ENCODE results near the gene DMXL2. TPM values are rescaled to one million over a fixed set of nuclear protein-coding genes. Genes with fewer than 3 reads are reported as not detected.

DMXL2 gene
- polyA plus RNA-seq, 3 donors: 52.9 to 91.9 (median 62.2) TPM

GRCh38 chr15:51533672-51534398 is 88.7 kb downstream of the DMXL2 start:
- DNase-seq (ENCODE audit: extremely low read depth in 1 of 11, low read depth in 9 of 11, low spot score in 4 of 11): no peak

DNA sequence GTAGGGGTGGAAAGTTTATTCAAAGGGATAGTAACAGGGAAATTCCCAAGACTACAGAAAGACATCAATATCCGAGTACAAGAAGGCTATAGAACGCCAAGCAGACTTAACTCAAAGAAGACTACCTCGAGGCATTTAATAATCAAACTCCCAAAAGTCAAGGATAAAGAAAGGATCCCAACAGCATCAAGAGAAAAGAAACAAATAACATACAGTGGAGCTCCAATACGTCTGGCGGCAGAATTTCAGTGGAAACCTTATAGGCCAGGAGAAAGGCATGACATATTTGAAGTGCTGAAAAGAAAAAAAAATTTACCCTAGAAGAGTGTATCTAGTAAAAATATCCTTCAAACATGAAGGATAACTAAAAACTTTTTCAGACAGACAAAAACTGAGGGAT is 95.6 kb downstream of the DMXL2 start:
- no peak for DNase-seq (ENCODE audit: extremely low read depth in 1 of 11, low read depth in 9 of 11, low spot score in 4 of 11)

GRCh38 chr15:51524376-51524775 is 98.2 kb downstream of the DMXL2 start:
- no peak for DNase-seq (ENCODE audit: extremely low read depth in 1 of 11, low read depth in 9 of 11, low spot score in 4 of 11)

GRCh38 chr15:51516291-51516690 is 106.3 kb downstream of the DMXL2 start:
- no peak for DNase-seq (ENCODE audit: extremely low read depth in 1 of 11, low read depth in 9 of 11, low spot score in 4 of 11)

- DNase-seq (ENCODE audit: extremely low read depth in 1 of 11, low read depth in 9 of 11, low spot score in 4 of 11): no peak
Observed at GRCh38 chr15:51505251-51505650, 117.3 kb downstream of the DMXL2 start.

DNA sequence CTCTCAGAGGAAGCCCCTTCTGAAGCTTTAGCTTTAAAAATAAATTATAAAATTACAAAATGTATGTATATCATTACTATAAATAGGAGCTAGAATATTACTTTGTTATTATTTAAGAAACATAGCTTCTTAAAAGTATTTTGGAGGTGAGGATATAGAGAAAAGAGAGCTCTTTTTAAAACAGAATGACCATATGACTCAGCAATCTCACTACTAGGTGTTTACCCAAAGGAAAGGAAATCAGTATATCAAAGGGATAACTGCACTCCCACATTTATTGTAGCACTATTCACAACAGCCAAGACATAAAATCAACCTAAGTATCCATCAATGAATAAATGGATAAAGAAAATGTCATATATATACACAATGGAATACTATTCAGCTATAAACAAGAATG is 119.6 kb downstream of the DMXL2 start:
- DNase-seq (ENCODE audit: extremely low read depth in 1 of 11, low read depth in 9 of 11, low spot score in 4 of 11): no peak

GRCh38 chr15:51499379-51499976 is 123.1 kb downstream of the DMXL2 start:
- no peak for DNase-seq (ENCODE audit: extremely low read depth in 1 of 11, low read depth in 9 of 11, low spot score in 4 of 11)

GRCh38 chr15:51497806-51498205 is 124.8 kb downstream of the DMXL2 start:
- DNase-seq (ENCODE audit: extremely low read depth in 1 of 11, low read depth in 9 of 11, low spot score in 4 of 11): no peak

DNA sequence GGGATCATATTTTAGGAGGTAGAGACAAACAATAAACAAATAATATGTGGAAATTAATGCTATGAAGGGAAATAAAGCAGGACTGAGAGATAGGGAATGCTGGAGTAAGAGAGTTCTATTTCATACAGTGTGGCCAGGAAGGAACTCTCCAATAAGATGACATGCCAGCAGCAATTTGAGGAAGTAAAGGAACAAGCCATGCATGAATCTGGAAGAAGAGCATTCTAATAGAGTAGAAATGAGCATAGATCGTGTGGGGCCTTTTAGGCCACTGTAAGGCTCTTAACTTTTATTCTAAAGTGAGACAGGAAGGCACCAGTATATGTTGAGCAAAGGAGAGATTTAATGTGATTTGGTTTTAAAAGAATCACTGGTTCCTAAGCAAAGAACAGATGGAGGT is 126.3 kb downstream of the DMXL2 start:
- DNase-seq (ENCODE audit: extremely low read depth in 1 of 11, low read depth in 9 of 11, low spot score in 4 of 11): no peak

DNA sequence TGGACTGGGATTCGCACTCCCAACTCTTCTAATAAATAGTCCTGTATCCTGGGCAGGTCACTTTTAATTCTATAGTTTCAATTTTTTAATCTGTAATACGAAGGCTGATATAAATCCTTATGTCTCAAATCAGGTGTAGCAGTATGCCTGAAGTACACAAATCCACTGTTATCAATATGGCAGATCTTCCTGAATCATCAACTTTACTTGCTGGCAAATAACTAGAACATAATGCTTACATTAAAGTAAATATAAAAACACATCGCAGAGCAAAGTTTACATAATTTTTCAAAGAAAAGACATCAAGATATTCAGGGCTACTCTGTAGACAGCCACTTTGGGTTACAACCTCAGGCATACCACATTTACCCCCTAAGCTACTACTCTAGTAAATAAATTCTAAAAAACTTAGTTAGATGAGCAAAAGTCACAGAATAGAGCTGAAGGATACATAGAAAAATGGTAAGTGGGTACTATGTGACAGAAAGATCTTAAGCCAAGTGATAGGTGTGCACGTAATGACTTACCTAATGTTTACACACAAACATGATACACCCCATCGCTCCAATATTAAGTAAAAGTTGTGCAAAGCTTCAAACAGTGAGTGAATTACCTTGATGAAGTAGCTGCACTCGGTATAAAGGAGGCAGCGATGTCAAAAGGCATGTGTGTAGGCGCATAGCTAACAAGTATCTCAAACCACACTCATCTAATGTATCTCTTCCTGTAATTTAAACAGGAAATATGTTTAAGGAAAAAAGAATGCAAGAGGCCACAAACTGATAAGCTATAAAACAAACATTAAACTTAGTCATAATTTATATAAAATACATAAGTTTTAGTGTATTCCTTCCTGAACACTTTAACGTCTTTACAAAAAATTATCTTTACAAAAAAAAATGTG is 127.9 kb downstream of the DMXL2 start:
- DNase-seq (ENCODE audit: extremely low read depth in 1 of 11, low read depth in 9 of 11, low spot score in 4 of 11): no peak

DNA sequence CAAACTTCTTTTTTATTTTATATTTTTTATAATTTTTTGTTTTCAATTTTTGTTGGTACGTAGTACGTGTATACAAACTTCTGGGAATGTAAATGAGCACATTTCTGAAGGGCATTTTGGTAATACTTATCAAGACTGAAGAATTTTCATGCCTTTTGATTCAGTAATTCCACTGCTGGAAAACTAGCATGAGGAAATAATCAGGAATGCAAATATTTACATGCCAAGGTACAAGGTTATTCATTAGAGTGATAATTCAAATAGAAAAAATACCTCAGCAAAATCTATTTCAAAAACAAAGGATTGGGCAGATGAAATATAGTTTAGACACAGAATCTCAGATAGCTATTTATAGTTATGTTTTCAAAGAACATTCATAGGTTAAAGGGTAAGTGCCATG is 128.7 kb downstream of the DMXL2 start:
- DNase-seq (ENCODE audit: extremely low read depth in 1 of 11, low read depth in 9 of 11, low spot score in 4 of 11): no peak

DNA sequence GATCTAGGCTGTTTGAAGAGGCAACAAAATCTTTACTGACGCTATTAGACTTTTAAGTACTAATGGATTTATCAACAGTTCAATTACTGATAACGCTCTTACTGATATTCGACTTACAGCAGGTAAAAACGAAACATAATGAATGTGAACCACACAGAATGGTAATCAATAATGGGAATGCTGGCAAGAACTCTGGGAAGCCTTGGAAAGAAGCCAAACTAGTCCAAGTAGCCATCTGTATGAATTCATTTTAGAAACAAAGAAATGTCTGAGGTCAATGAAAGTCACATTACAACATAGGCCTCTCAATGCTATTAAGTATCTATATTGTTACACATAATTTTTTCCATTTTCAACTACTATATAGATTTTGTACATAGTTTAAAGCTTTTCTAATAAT is 130.0 kb downstream of the DMXL2 start:
- DNase-seq (ENCODE audit: extremely low read depth in 1 of 11, low read depth in 9 of 11, low spot score in 4 of 11): no peak

DNA sequence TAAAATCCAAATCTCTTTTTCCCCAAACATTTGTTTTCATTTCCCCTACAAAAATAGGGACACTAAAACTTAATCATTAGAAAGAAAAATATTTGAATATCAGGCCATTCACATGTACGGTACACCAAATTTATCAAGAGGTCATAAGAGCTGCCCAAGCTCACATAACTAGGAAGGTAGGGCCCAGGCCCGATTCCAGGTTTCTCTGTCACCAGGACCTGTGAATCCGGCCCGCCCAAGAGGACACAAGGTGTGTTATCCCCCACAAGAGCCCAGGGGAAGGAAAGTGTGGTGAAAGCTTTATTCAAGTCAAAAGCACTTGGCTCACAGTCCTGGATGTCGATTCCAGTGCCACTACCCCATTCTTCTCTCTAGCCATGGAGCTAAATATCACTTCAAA is 130.6 kb downstream of the DMXL2 start:
- DNase-seq (ENCODE audit: extremely low read depth in 1 of 11, low read depth in 9 of 11, low spot score in 4 of 11): no peak

DNA sequence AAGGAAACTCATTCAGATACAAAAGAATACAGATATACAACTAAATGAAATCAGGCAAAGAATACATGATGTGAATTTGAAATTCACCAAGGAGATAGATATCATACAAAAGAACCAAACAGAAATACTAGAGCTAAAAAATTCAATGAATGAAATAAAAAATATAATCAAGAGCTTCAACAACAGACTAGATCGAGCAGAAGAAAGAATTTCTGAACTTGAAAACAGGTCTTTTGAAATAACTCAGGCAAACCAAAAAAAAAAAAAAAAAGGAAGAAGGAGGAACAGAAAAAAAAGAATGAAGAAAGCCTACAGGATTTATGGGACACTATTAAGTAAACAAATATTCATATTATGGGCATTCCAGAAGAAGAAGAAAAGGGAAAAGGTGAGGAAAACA is 137.8 kb downstream of the DMXL2 start:
- DNase-seq (ENCODE audit: extremely low read depth in 1 of 11, low read depth in 9 of 11, low spot score in 4 of 11): no peak

GRCh38 chr15:51483985-51484384 is 138.6 kb downstream of the DMXL2 start:
- no peak for DNase-seq (ENCODE audit: extremely low read depth in 1 of 11, low read depth in 9 of 11, low spot score in 4 of 11)

GRCh38 chr15:51483520-51483919 is 139.1 kb downstream of the DMXL2 start:
- no peak for DNase-seq (ENCODE audit: extremely low read depth in 1 of 11, low read depth in 9 of 11, low spot score in 4 of 11)

DNA sequence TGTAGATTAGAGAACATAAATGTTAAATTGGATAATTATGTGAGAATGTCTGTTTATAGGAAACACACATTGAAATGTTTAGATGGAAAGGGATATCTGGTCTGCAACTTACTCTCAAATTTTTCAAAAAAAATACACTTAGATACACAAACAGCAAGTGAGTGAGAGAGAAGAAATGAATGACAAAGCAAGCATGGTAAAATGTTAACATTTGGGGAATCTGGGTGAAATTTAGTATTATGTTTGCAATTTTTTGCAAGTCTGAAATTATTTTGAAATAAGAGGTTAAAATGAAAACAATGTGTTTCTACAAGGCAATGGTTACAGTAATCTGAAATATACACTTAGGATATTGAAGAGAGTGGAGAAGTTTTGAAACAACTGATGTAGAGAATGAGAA is 146.8 kb downstream of the DMXL2 start:
- DNase-seq (ENCODE audit: extremely low read depth in 1 of 11, low read depth in 9 of 11, low spot score in 4 of 11): no peak

DNA sequence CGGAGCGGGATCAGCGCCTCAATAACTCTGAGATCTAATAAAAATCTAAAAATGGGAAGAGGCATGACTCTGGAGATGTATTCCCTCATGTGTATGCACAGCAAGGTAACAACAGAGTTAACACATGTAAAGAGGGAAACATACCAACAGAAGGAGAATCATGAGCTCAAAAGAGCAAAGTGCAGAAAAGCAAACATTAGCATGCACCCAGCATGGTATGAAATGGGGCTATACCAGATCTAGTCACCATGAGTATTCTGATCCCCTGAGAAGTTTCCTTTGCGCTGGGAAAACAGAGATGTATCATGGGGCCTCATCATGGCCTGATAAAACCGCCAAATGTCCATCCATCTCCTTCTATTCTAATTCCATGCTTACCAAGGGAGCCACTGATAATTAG is 152.1 kb downstream of the DMXL2 start:
- no peak for DNase-seq (ENCODE audit: extremely low read depth in 1 of 11, low read depth in 9 of 11, low spot score in 4 of 11)

DNA sequence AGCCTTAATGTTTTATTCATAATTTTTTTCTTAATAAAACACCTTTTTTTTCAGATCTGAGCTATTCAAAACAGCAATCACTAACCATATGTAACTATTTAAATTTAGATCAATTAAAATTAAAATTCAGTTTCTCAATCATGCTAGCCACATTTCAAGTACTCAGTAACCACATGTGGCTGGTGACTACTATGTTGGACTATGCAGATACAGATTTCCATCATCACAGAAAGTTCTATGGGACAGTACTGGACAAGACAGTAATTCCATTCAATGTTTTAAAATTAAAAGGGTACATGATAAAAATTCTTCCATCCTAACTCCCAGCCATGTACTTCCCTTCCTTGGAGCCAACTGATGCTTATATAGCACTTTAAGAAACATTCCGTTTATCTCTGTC is 161.8 kb downstream of the DMXL2 start:
- DNase-seq (ENCODE audit: extremely low read depth in 1 of 11, low read depth in 9 of 11, low spot score in 4 of 11): no peak

GRCh38 chr15:51450001-51450400 is 172.6 kb downstream of the DMXL2 start:
- no peak for DNase-seq (ENCODE audit: extremely low read depth in 1 of 11, low read depth in 9 of 11, low spot score in 4 of 11)
